ENCODE measurements around the gene CTNNA2.

Gene CTNNA2

GRCh38 chr2:80363791-80364349 lies 851.0 kb downstream of the CTNNA2 start:
- TF ChIP-seq SIN3A (IDR thresholded peaks at IDR 0.05; ENCODE audit: borderline replicate concordance, insufficient read depth, low read length), result no peak
- no peak for TF ChIP-seq FOXP2 (optimal IDR thresholded peaks at IDR 0.05; ENCODE audit: borderline replicate concordance, extremely low read depth, extremely low read length, insufficient read depth)
- no peak for TF ChIP-seq POLR2AphosphoS5 (IDR thresholded peaks at IDR 0.05; ENCODE audit: low read depth, low read length)
- no peak for TF ChIP-seq REST (IDR thresholded peaks at IDR 0.05; ENCODE audit: insufficient read depth in 1 of 2, low read depth in 2 of 2, low read length in 2 of 2)

GRCh38 chr2:80364524-80365212 lies 851.8 kb downstream of the CTNNA2 start:
- no peak for TF ChIP-seq TAF1 (IDR thresholded peaks at IDR 0.05; ENCODE audit: borderline replicate concordance, insufficient read depth, low read length)
- no peak for TF ChIP-seq POLR2AphosphoS5 (IDR thresholded peaks at IDR 0.05; ENCODE audit: low read depth, low read length)
- no peak for TF ChIP-seq FOXP2 (optimal IDR thresholded peaks at IDR 0.05; ENCODE audit: borderline replicate concordance, extremely low read depth, extremely low read length, insufficient read depth)
- no peak for TF ChIP-seq SIN3A (IDR thresholded peaks at IDR 0.05; ENCODE audit: borderline replicate concordance, insufficient read depth, low read length)
- no peak for TF ChIP-seq REST (IDR thresholded peaks at IDR 0.05; ENCODE audit: insufficient read depth in 1 of 2, low read depth in 2 of 2, low read length in 2 of 2)

GRCh38 chr2:80365762-80366161 lies 852.9 kb downstream of the CTNNA2 start:
- no peak for TF ChIP-seq REST (IDR thresholded peaks at IDR 0.05; ENCODE audit: insufficient read depth in 1 of 2, low read depth in 2 of 2, low read length in 2 of 2)
- TF ChIP-seq POLR2AphosphoS5 (IDR thresholded peaks at IDR 0.05; ENCODE audit: low read depth, low read length), result no peak
- TF ChIP-seq SIN3A (IDR thresholded peaks at IDR 0.05; ENCODE audit: borderline replicate concordance, insufficient read depth, low read length), result no peak
- no peak for TF ChIP-seq FOXP2 (optimal IDR thresholded peaks at IDR 0.05; ENCODE audit: borderline replicate concordance, extremely low read depth, extremely low read length, insufficient read depth)
- TF ChIP-seq TAF1 (IDR thresholded peaks at IDR 0.05; ENCODE audit: borderline replicate concordance, insufficient read depth, low read length), result no peak

- TF ChIP-seq POLR2AphosphoS5 (IDR thresholded peaks at IDR 0.05; ENCODE audit: low read depth, low read length) (no peak), FOXP2 (optimal IDR thresholded peaks at IDR 0.05; ENCODE audit: borderline replicate concordance, extremely low read depth, extremely low read length, insufficient read depth) (no peak), TAF1 (IDR thresholded peaks at IDR 0.05; ENCODE audit: borderline replicate concordance, insufficient read depth, low read length) (no peak), SIN3A (IDR thresholded peaks at IDR 0.05; ENCODE audit: borderline replicate concordance, insufficient read depth, low read length) (no peak), REST (IDR thresholded peaks at IDR 0.05; ENCODE audit: insufficient read depth in 1 of 2, low read depth in 2 of 2, low read length in 2 of 2) (no peak)
Measured at GRCh38 chr2:80370375-80371009, 857.6 kb downstream of the CTNNA2 start.
